HT1080 (cell line): Measurements from ENCODE around the gene PSMD8. TPM values are rescaled to one million over a fixed set of nuclear protein-coding genes. Genes with fewer than 3 reads are reported as not detected.
"Not testable (repeated sequence)": the region's sequence is repeated elsewhere in the genome, so short reads cannot be mapped to it uniquely, and the experiment has no call there.

Source experiments
- DNase-seq: peaks from one replicate; pipeline ENCODE4 v3.0.0-alpha.2; 2015; ENCODE audit warnings: low read depth
- total RNA-seq: library from RNA; depleted of rRNA; stranded (reverse); fragments of >200 nt; shearing (Covaris generic); gene quantifications from 2 replicates; pipeline ENCODE4 v1.2.3, GENCODE V29; 2014

PSMD8 gene
- total RNA-seq, 1 experiment from 2014 or later, result 485 TPM

- no peak for DNase-seq
Measured at GRCh38 chr19:38361633-38362075, 12.7 kb upstream of the PSMD8 start.

GRCh38 chr19:38362076-38362945 is 12.1 kb upstream of the PSMD8 start:
- DNase-seq, result no peak

- DNase-seq, result not testable (repeated sequence)
Measured at GRCh38 chr19:38362946-38363688, 11.3 kb upstream of the PSMD8 start.

GRCh38 chr19:38367041-38367440 is 7.3 kb upstream of the PSMD8 start:
- DNase-seq, result no peak

GRCh38 chr19:38369584-38369983 is 4.8 kb upstream of the PSMD8 start:
- DNase-seq, result no peak

GRCh38 chr19:38370299-38370698 is 4.1 kb upstream of the PSMD8 start:
- DNase-seq, result no peak

GRCh38 chr19:38371081-38371480 is 3.3 kb upstream of the PSMD8 start:
- DNase-seq, result no peak

GRCh38 chr19:38373907-38374331 is 452 bp upstream of the PSMD8 start:
- no peak for DNase-seq

GRCh38 chr19:38375098-38375493 is 725 bp downstream of the PSMD8 start:
- DNase-seq, result no peak

- DNase-seq, result no peak
Measured at GRCh38 chr19:38375748-38376147, 1.4 kb downstream of the PSMD8 start.

GRCh38 chr19:38376576-38376975 is 2.2 kb downstream of the PSMD8 start:
- no peak for DNase-seq

- no peak for DNase-seq
Measured at GRCh38 chr19:38377052-38377451, 2.7 kb downstream of the PSMD8 start.

- no peak for DNase-seq
Measured at GRCh38 chr19:38378866-38379265, 4.5 kb downstream of the PSMD8 start.

- no peak for DNase-seq
Measured at GRCh38 chr19:38381138-38381537, 6.8 kb downstream of the PSMD8 start.

- DNase-seq, result no peak
Measured at GRCh38 chr19:38383184-38383583, 8.8 kb downstream of the PSMD8 start.

- DNase-seq, result no peak
Measured at GRCh38 chr19:38383743-38384142, 9.4 kb downstream of the PSMD8 start.

- no peak for DNase-seq
Measured at GRCh38 chr19:38384209-38385027, 10.0 kb downstream of the PSMD8 start.

GRCh38 chr19:38385057-38385803 is 10.9 kb downstream of the PSMD8 start:
- DNase-seq, result no peak

- no peak for DNase-seq
Measured at GRCh38 chr19:38385804-38386257, 11.5 kb downstream of the PSMD8 start.

GRCh38 chr19:38386300-38386970 is 12.1 kb downstream of the PSMD8 start:
- no peak for DNase-seq
